OCI-LY3 (cell line): ENCODE measurements around the gene BANK1.

Experiments used
- H2AFZ ChIP-seq: fragments of 200-600, 300-600 bp; shearing (Covaris generic); 2 replicates; pipeline ENCODE4 v1.6.0; 2014; ENCODE audit warnings: antibody characterized with exemption, low read depth, low read length
- H3K27ac ChIP-seq: fragments of 200-600, 300-600 bp; sonication (generic); 2 replicates; pipeline ENCODE4 v1.5.1; 2014; ENCODE audit warnings: mild to moderate bottlenecking, low read length, moderate library complexity, mixed read lengths
- H3K27me3 ChIP-seq: fragments of 200-600, 300-600 bp; sonication (generic); 2 replicates; pipeline ENCODE4 v1.6.1; 2014; ENCODE audit warnings: low read depth, low read length, mixed read lengths
- H3K36me3 ChIP-seq: fragments of 200-600, 300-600 bp; sonication (generic); replicated peaks from 2 replicates; pipeline ENCODE3; 2014; ENCODE audit warnings: low read depth, low read length, mixed read lengths
- H3K4me1 ChIP-seq: fragments of 300-600, 200-600 bp; sonication (generic); 2 replicates; pipeline ENCODE4 v1.6.1; 2014; ENCODE audit warnings: low read length, mixed read lengths
- H3K4me2 ChIP-seq: fragments of 200-600, 300-600 bp; sonication (generic); 2 replicates; pipeline ENCODE4 v1.6.1; 2014; ENCODE audit warnings: low read length, mixed read lengths
- H3K4me3 ChIP-seq: fragments of 300-600, 200-600 bp; sonication (generic); 2 replicates; pipeline ENCODE4 v1.5.1; 2014; ENCODE audit warnings: antibody characterized with exemption, mild to moderate bottlenecking, low read length, moderate library complexity
- H3K79me2 ChIP-seq: fragments of 300-600, 200-600 bp; shearing (Covaris generic); 2 replicates; pipeline ENCODE4 v1.6.1; 2014; ENCODE audit warnings: mild to moderate bottlenecking, low read length, mixed read lengths
- H3K9ac ChIP-seq: fragments of 300-600, 200-600 bp; shearing (Covaris generic); 2 replicates; pipeline ENCODE4 v1.6.0; 2014; ENCODE audit warnings: mild to moderate bottlenecking, low read length, moderate library complexity
- H3K9me3 ChIP-seq: fragments of 200-600, 300-600 bp; shearing (Covaris generic); 2 replicates; pipeline ENCODE4 v1.6.1; 2014; ENCODE audit warnings: low read length, mixed read lengths; ENCODE audit not compliant: insufficient read depth
- H4K20me1 ChIP-seq: fragments of 200-600, 300-600 bp; sonication (generic); 2 replicates; pipeline ENCODE4 v1.6.1; 2016; ENCODE audit warnings: low read length, mixed read lengths; ENCODE audit not compliant: insufficient read depth
- EZH2phosphoT487 ChIP-seq: fragments of 200-600 bp; shearing (Covaris generic); IDR thresholded peaks from 2 replicates; pipeline ENCODE4 v1.6.1; 2018; ENCODE audit warnings: antibody characterized with exemption, mixed run types, low read depth
- TF ChIP-seq, protein P1 (sequence below): fragments of 200-600, 300-600 bp; sonication (generic); IDR thresholded peaks from 2 replicates; pipeline ENCODE4 v1.5.1; 2014; ENCODE audit warnings: antibody characterized with exemption, low read length, low read depth

The BANK1 gene, protein sequence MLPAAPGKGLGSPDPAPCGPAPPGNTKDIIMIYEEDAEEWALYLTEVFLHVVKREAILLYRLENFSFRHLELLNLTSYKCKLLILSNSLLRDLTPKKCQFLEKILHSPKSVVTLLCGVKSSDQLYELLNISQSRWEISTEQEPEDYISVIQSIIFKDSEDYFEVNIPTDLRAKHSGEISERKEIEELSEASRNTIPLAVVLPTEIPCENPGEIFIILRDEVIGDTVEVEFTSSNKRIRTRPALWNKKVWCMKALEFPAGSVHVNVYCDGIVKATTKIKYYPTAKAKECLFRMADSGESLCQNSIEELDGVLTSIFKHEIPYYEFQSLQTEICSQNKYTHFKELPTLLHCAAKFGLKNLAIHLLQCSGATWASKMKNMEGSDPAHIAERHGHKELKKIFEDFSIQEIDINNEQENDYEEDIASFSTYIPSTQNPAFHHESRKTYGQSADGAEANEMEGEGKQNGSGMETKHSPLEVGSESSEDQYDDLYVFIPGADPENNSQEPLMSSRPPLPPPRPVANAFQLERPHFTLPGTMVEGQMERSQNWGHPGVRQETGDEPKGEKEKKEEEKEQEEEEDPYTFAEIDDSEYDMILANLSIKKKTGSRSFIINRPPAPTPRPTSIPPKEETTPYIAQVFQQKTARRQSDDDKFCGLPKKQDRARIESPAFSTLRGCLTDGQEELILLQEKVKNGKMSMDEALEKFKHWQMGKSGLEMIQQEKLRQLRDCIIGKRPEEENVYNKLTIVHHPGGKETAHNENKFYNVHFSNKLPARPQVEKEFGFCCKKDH

DNA sequence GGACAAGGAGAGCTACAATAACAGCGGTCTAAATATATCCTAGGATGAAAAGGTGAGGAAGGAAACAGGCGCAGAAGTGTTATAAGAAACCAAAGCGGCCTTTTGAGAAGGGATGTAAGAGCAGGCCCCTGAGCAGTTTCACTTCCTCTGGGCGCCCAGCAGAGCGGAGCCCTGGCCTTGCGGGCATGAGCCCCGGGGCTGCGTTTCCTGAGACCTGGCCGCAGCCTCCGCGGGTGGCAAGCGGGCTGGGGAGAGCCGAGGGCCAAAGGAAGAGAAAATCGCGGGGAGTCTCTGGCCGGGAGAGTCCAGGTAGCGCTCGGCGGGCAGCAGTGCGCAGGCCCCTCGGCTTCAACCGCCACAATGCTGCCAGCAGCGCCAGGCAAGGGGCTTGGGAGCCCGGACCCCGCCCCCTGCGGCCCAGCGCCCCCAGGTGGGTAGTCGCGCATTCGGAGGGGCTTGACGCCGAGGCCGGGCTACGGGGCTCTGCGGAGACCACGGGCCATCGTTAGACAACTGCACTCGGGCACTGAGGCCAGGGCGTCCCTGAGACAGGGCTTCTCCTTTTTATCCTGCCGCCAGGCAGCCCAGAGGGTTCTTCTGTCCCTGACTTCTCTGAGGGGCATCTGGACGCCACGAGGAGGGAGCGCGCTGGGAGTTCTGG, at the start of gene BANK1:
Gene BANK1, plus strand, starts transcription at position 210 of the 661 bp plus-strand sequence. Its CDS starts 151 bp downstream, at position 361.
- H3K4me1 ChIP-seq = peaks cover 39% of the 10 kb centered on the region
- peak within 1 kb of the TSS; percentile 85 for H3K4me3 ChIP-seq
- TF ChIP-seq EZH2phosphoT487 = no peak
- TF ChIP-seq, protein P1, sequence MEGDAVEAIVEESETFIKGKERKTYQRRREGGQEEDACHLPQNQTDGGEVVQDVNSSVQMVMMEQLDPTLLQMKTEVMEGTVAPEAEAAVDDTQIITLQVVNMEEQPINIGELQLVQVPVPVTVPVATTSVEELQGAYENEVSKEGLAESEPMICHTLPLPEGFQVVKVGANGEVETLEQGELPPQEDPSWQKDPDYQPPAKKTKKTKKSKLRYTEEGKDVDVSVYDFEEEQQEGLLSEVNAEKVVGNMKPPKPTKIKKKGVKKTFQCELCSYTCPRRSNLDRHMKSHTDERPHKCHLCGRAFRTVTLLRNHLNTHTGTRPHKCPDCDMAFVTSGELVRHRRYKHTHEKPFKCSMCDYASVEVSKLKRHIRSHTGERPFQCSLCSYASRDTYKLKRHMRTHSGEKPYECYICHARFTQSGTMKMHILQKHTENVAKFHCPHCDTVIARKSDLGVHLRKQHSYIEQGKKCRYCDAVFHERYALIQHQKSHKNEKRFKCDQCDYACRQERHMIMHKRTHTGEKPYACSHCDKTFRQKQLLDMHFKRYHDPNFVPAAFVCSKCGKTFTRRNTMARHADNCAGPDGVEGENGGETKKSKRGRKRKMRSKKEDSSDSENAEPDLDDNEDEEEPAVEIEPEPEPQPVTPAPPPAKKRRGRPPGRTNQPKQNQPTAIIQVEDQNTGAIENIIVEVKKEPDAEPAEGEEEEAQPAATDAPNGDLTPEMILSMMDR = peak; percentile 69
- no peaks in the 10 kb centered on the region for H3K36me3 ChIP-seq
- H4K20me1 ChIP-seq = no peaks in the 10 kb centered on the region
- peak within 1 kb of the TSS; percentile 92 for H3K4me2 ChIP-seq
- H2AFZ ChIP-seq = peak within 1 kb of the TSS; percentile 82
- no peaks in the 10 kb centered on the region for H3K9me3 ChIP-seq
- no peaks in the 10 kb centered on the region; the same call in 1 of the 2 replicates for H3K27me3 ChIP-seq
- H3K9ac ChIP-seq = peak within 1 kb of the TSS; percentile 86
- H3K79me2 ChIP-seq = no peaks in the 10 kb centered on the region
- peak within 1 kb of the TSS; percentile 74 for H3K27ac ChIP-seq

DNA sequence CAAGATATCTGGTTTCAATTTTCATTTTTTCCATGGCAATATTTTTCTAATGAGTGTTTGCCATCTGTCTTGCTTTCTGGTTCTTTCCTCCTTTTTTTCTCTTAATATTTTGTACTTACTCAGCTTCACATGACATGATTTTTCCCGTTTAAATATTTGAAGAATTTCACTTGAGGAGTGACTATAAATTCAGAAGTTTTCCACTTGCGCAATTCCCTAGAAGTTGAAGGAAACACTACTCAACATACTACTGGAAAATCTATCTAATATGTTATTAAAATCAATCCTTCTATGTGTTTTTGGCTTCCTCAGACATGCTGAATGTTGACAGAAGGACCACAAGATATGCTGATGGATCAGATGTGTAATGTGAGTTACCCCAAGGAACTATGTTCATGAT, 36.8 kb upstream of the BANK1 start:
- TF ChIP-seq EZH2phosphoT487 = no peak
- TF ChIP-seq, protein P1 = no peak
- Histone ChIP-seq H3K27ac (no peak overlapping the region), H3K4me1 (no peaks in the 10 kb centered on the region), H3K79me2 (no peaks in the 10 kb centered on the region), H3K4me2 (no peak overlapping the region), H4K20me1 (no peaks in the 10 kb centered on the region), H3K9me3 (no peaks in the 10 kb centered on the region), H3K27me3 (no peaks in the 10 kb centered on the region), H3K9ac (no peak overlapping the region), H3K4me3 (no peak overlapping the region), H2AFZ (no peak overlapping the region), H3K36me3 (no peaks in the 10 kb centered on the region)

DNA sequence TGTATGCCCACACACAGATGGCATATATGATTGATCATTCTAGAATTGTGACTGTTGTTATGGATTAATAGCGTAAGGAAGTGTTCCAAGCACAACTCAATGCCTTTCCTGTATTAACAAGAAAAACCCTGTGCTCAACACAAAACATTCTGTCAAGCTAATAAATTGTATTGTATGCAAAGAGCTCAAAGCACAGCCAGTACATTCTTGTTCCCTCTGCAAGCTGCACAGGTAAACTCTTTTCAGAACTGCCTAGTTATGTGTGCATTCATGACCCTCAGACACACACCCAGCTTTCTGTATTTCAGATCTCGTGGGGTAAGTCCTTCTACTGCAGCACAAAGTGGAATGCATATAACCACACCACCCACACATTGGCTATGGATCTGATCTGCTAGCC, 34.3 kb upstream of the BANK1 start:
- Histone ChIP-seq H3K79me2 (no peaks in the 10 kb centered on the region), H2AFZ (no peak overlapping the region), H3K4me3 (no peak overlapping the region), H3K36me3 (no peaks in the 10 kb centered on the region), H3K27me3 (no peaks in the 10 kb centered on the region), H3K4me2 (no peak overlapping the region), H3K9me3 (no peaks in the 10 kb centered on the region), H3K27ac (no peak overlapping the region), H3K9ac (no peak overlapping the region), H4K20me1 (no peaks in the 10 kb centered on the region), H3K4me1 (no peaks in the 10 kb centered on the region)
- TF ChIP-seq, protein P1 = no peak
- no peak for TF ChIP-seq EZH2phosphoT487

DNA sequence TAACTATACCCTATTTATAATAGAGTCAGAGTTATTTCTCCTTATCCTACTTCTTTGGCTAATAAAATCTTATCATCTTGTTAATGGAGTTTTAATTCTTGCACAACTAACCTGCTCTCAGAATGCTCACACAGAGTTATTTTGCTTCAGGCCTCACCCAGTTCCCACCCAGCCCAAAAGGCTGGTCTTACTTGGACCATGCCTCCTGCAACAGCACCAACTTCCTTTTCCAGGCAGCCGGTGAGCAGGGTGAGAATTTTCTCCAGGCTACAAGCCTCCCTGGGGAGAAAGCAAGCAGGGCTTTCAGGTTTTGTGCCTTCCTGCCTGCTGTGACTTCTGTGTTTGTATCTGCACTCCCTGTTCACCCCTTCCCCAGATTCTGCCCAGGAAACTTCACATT, 29.1 kb upstream of the BANK1 start:
- Histone ChIP-seq H2AFZ (no peak overlapping the region), H3K4me1 (no peaks in the 10 kb centered on the region), H3K4me2 (no peak overlapping the region), H4K20me1 (no peaks in the 10 kb centered on the region), H3K9me3 (no peaks in the 10 kb centered on the region), H3K9ac (no peak overlapping the region), H3K27ac (no peak overlapping the region), H3K79me2 (no peaks in the 10 kb centered on the region), H3K27me3 (no peaks in the 10 kb centered on the region), H3K4me3 (no peak overlapping the region), H3K36me3 (no peaks in the 10 kb centered on the region)
- no peak for TF ChIP-seq EZH2phosphoT487
- TF ChIP-seq, protein P1 = no peak
